ENCODE data around the gene PABPN1.

PABPN1 gene

GRCh38 chr14:23358042-23358441 lies 36.8 kb downstream of the PABPN1 start:
- no peak for DNase-seq (ENCODE audit: low read depth in 3 of 3)

GRCh38 chr14:23358553-23359166 lies 37.4 kb downstream of the PABPN1 start:
- no peak for DNase-seq (ENCODE audit: low read depth in 3 of 3)

- DNase-seq (ENCODE audit: low read depth in 3 of 3) = no peak
Observed at GRCh38 chr14:23359167-23359626, 37.9 kb downstream of the PABPN1 start.

- DNase-seq (ENCODE audit: low read depth in 3 of 3) = no peak
Observed at GRCh38 chr14:23359722-23360447, 38.6 kb downstream of the PABPN1 start.

- no peak for DNase-seq (ENCODE audit: low read depth in 3 of 3)
Observed at GRCh38 chr14:23360496-23360895, 39.2 kb downstream of the PABPN1 start.

- DNase-seq (ENCODE audit: low read depth in 3 of 3) = no peak
Observed at GRCh38 chr14:23361320-23361719, 40.1 kb downstream of the PABPN1 start.

GRCh38 chr14:23361763-23362162 lies 40.5 kb downstream of the PABPN1 start:
- DNase-seq (ENCODE audit: low read depth in 3 of 3) = no peak

- no peak for DNase-seq (ENCODE audit: low read depth in 3 of 3)
Observed at GRCh38 chr14:23362200-23362599, 40.9 kb downstream of the PABPN1 start.

- DNase-seq (ENCODE audit: low read depth in 3 of 3) = no peak
Observed at GRCh38 chr14:23364164-23365035, 43.1 kb downstream of the PABPN1 start.

- DNase-seq (ENCODE audit: low read depth in 3 of 3) = no peak
Observed at GRCh38 chr14:23365036-23365731, 43.9 kb downstream of the PABPN1 start, which contains the start of gene EFS. EFS (minus strand) TSS chr14:23365172; CDS start chr14:23365025, 147 bp downstream.

- no peak for DNase-seq (ENCODE audit: low read depth in 3 of 3)
Observed at GRCh38 chr14:23365732-23366425, 44.6 kb downstream of the PABPN1 start.

- no peak for DNase-seq (ENCODE audit: low read depth in 3 of 3)
Observed at GRCh38 chr14:23366426-23366921, 45.2 kb downstream of the PABPN1 start.

- DNase-seq (ENCODE audit: low read depth in 3 of 3) = no peak
Observed at GRCh38 chr14:23370221-23370620, 49.0 kb downstream of the PABPN1 start.

- no peak for DNase-seq (ENCODE audit: low read depth in 3 of 3)
Observed at GRCh38 chr14:23371865-23372264, 50.6 kb downstream of the PABPN1 start.

- no peak for DNase-seq (ENCODE audit: low read depth in 3 of 3)
Observed at GRCh38 chr14:23372509-23372908, 51.3 kb downstream of the PABPN1 start, which contains the start of gene IL25. IL25 (plus strand) TSS chr14:23372809.

GRCh38 chr14:23373041-23373440 lies 51.8 kb downstream of the PABPN1 start:
- DNase-seq (ENCODE audit: low read depth in 3 of 3) = no peak

All from stimulated activated CD4-positive, alpha-beta T cell treated with anti-CD3 and anti-CD28 coated beads, TNF-alpha, amount 100 ng/mL, for 4 hours (primary cell).